SH-SY5Y (cell line): Measurements from ENCODE around the gene RNASE8.

Source experiments
- GATA2 ChIP-seq: IDR thresholded peaks from 2 replicates; pipeline ENCODE4 v1.6.1; 2011; ENCODE audit warnings: mild to moderate bottlenecking, low read depth, low read length
- GATA3 ChIP-seq: IDR thresholded peaks from 2 replicates; pipeline ENCODE4 v1.6.1; 2011; ENCODE audit warnings: low read depth, mild to moderate bottlenecking, low read length, moderate library complexity

GRCh38 chr14:21078287-21078686 lies 20.7 kb downstream of the RNASE8 start:
- TF ChIP-seq GATA3 (no peak), GATA2 (no peak)
